Left renal cortex interstitium (tissue), 4 donors: ENCODE results near the gene RNF215. TPM values are rescaled to one million over a fixed set of nuclear protein-coding genes. Genes with fewer than 3 reads are reported as not detected.
"Not testable (repeated sequence)": the region's sequence is repeated elsewhere in the genome, so short reads cannot be mapped to it uniquely, and the experiment has no call there.

ENCODE experiments used
- DNase-seq, 4 donors: peaks; one replicate each; pipeline ENCODE4 v3.0.0-alpha.2; 2013; ENCODE audit warnings: low read depth in 4 of 4, low spot score in 2 of 4, missing footprints in 1 of 4
- polyA plus RNA-seq, 4 donors: library from polyadenylated mRNA; unstranded; fragments of 120-200 nt; gene quantifications; one replicate each; pipeline ENCODE4 v1.2.1, GENCODE V29; 2013; ENCODE audit not compliant: insufficient read length in 4 of 4

RNF215 gene
- polyA plus RNA-seq, 4 donors, result 18.3 to 26.3 (median 24.7) TPM

DNA sequence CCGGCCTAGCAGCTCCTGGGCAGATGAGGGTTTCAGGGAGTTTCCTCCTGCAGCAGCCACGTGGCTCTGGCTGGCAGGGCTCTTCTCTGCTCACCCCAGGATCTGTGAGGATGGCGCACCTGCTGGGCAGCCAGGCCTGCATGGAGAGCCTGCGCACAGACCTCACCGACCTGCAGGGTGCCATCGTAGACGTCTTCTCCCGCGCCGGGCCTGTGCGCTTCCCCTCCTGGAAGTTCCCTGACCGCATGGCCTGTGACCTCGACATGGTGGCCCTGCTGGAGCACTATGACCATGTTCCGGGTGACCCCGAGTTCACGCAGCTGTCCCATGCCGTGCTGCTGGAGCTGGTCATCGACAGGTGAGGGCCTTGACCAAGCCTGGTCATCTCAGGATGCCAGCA is 21.3 kb downstream of the RNF215 start:
- no peak for DNase-seq

DNA sequence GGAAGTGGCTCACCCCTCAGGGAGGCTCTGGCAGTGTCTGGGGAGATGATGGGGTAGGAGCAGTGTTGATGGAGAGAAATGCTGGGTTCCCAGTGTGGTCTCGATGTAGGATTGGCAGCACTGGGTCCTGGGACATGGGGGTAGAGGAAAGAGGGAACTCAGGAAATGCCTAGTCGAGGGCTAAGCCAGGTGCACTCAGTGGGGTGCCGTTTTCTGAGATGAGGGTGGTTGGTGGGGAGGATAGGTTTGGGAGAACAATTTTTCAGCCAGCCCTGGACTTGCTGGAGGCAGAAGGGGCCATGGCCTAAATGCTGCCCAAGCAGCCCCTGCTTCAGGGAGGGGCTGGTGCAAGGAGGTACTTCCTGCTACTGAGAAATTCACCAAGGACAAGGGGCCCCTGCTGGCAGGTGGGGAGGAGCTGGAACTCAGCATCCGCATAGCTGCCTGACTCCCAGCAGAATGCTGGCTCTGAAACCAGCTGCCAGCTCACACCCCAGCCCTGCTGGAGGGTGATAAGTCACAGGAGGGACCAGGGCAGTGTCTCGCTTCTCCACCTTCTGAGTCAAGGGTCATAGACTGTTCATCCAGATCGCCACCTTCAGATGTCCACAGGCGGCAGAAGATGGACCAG is 24.4 kb downstream of the RNF215 start:
- DNase-seq, result no peak

DNA sequence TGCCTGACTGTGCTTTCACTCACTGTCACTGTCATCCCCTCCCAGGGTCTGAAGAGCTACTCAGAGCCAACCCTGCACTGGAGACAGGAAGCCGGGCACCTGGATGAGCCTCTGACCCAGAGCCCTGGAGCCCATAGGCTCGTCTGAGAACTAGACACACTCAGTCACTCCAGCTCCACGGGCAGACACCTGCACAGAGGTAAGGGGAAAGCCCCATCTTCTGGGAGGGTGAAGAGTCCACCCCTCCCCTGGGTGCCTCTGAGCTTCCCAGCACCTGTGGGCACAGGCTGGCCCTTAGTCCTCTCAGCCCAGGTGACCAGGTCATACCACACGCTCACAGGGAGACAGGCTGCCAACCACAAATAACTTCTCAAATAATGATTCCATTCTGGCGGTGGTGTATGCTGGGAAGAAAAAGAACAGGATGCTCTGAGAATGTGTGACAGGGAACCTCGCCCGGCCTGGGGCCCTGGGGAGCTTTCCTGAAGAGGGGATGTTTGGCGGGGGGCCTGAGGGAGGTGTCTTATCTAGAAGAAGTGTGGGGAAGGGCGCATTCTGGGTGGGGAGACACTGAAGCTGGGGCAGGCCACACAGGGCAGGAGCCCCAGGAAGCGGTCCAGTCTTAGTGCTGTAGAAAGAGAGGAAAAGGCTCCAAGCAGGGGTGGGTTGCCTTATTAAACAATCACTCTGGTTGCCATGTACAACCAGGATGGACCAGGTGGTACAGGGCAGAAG is 25.1 kb downstream of the RNF215 start:
- DNase-seq, result no peak

- DNase-seq, result no peak
Observed at GRCh38 chr22:30358541-30358940, 28.7 kb downstream of the RNF215 start.

DNA sequence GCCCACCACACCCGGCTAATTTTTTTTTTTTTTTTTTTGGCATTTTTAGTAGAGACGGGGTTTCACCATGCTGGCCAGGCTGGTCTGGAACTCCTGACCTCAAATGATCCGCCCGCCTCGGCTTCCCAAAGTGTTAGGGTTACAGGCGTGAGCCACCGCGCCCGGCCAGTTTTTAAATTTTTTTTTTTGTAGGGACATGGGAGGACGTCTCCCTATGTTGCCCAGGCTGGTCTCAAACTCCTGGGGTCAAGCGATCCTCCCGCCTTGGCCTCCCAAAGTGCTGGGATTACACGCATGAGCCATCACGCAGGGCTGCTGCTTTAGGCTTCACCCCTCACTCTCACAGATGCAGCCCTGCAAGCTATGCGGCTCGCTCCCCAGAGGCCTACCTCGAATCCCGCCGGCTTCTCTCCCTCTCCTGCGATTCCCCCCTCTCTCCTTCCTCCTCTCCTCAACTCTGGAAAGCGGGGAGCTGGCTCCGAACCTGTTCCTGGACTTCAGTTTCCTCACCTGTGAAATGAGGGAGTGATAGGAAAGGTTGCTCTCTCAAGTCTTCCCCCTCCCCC is 29.5 kb downstream of the RNF215 start:
- DNase-seq, result no peak

GRCh38 chr22:30357236-30357570 is 30.0 kb downstream of the RNF215 start:
- DNase-seq, result peak in 1 of 4 donors; percentile 30

DNA sequence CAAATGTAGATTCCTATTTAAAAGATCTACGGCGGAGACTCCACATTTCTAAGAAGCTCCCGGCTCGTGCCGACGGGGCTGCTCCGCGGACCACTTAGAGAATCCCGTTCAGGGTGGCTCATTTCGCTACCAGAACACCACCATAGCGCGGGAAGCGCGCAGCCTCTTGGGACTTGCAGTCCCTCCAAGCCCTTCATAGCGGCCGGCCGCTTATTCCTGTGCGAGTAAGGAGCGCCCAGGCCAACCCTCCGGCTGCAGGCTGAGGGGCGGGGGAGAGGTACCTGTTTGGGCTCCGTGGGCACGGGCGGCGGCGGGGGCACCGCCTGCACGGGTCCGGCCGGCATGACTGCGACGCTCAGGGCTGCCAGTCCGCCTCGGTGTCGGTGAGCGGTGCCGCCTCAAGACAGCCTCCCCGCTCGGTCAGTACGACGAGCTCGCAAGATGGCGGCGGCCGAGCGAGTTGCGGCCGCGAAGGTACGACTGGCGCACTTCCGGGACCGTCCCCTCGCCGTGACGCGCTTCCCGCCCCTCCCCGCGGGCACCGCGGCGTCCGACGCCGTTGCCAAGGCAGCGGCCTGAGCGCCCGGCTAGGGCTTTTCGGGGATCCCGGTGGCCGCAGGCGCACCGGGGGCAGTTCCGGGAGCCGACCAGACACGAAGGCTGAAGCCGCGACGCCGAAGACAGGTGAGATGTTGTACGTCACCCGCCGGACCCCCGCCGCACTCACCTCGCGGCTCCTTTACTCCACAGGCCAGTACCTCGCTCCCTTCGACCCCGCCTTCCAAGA is 30.6 kb downstream of the RNF215 start, which contains the start of the genes CCDC157 and SF3A1:
CCDC157 (plus strand) TSS at position 559 of the 787 bp plus-strand sequence. CDS start 8,994 bp downstream, outside the sequence.
SF3A1 (minus strand) TSS at position 446 of the 787 bp plus-strand sequence; CDS start at position 344, 102 bp downstream.
- DNase-seq, result peak; percentile 75 to 89 (median 86)

DNA sequence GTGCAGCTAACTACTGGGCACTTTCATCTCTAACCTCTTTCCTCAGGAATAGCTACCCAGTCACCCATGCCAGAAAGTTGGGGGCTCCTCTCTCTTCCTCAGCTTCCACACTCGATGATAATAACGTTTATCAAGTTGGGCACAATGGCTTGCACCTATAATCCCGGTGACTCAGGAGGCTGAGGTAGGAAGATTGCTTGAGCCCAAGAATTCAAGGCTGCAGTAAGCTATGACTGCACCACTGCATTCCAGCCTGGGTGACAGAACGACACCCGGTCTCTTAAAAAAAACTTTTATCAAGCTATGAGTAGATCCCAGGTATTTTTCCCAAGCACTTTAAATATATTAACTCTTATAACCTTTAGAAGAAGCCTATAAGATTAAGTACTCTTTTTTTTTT is 32.6 kb downstream of the RNF215 start:
- DNase-seq, result no peak

- DNase-seq, result no peak
Observed at GRCh38 chr22:30351226-30351625, 36.0 kb downstream of the RNF215 start.

DNA sequence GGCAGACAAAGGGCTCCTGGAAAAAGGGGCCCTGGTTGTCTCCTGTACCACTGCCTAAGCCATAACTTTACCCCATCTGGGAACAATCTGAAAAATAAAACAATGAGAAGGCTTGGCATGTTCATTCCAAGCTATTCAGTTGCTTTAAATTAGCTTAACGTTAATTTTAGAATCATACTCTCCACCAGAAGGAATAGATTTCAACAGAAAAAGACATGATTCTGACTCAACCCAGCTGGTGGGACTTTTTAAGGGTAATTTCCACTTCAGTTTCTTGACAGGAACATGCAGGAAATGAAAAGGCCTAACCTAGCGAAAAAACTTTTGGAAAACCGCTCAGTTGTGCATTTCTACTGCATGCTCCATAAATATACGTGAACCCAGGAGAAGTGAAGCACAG is 38.4 kb downstream of the RNF215 start:
- no peak for DNase-seq

DNA sequence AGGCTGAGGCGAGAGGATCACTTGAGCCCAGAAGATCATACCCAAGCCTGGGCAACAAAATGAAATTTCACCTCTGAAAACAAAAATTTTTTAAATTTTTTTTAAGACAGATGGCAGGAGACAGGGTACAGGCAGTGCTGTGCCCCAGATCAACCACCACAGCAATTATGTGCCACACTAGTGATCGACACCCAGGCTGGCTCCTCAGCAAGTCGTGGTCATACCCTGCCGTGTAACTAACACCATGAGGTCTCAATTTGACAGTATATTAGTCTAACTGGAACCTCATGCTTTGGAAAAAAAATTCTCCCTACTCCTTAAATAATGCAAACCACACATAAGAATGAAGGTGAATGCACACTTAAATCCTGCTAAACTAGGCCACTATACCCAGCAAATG is 38.8 kb downstream of the RNF215 start:
- no peak for DNase-seq

DNA sequence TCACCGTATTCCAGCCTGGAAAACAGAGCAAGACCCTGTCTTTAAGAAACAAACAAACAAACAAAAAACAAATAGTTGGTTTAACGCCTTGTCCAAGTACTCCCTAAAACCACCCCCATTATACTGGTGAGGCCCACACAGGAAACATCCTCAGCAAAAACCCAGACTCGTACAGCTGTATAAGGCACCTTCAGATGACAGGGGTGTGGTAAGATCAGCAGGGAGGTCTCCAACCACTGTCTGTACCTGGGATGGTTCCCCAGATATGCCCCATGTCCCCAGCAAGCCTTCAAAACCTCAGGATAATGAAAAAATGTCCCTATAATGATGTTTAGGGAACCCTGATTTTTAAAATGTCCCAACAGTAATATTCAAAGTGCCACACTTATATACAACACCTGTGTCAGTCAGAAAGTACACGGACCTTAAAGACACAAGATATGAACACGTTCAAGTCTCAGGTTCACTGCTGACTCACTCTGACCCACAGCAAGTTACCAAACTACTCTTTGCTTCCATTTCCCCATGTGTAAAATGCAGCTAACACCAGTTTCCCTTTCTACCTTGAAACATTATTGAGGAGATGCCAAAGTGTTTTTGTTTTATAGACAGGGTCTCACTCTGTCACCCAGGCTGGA is 39.8 kb downstream of the RNF215 start:
- DNase-seq, result no peak

DNA sequence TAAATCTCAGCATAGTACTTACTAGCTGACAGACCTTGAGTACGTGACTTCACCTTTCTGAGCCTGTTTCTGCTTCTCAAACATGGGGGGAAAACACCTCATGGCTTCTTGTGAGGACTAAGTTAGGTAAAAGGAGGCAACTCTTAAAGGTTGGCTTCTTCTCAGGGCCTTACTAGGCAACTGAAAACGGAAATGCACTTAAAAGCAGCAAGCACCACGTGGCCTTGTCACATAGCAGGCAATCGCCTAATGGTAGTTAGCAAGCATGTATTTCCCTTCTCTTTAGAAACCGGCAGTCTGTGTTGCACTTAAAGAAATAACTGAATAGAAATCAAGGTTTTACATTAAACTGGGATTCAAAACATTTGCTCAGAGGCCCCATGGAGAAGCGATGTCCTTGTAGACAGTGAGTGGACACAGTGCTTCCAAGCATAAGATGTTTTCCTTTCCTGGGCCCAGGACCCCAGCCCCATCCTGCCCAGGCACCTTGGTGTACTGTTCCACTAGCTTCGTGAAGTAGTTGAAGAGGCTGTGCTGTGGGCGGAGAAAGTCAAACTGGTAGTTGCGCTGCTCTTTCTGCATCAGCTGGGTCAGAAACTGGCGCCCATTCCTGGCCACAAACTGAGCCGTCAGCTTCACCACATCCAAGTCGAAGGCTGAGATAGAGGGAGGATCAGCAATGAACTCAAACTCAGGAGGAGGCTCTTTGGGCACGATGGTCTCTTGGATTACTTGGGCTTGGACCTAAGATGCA is 42.6 kb downstream of the RNF215 start:
- no peak for DNase-seq

DNA sequence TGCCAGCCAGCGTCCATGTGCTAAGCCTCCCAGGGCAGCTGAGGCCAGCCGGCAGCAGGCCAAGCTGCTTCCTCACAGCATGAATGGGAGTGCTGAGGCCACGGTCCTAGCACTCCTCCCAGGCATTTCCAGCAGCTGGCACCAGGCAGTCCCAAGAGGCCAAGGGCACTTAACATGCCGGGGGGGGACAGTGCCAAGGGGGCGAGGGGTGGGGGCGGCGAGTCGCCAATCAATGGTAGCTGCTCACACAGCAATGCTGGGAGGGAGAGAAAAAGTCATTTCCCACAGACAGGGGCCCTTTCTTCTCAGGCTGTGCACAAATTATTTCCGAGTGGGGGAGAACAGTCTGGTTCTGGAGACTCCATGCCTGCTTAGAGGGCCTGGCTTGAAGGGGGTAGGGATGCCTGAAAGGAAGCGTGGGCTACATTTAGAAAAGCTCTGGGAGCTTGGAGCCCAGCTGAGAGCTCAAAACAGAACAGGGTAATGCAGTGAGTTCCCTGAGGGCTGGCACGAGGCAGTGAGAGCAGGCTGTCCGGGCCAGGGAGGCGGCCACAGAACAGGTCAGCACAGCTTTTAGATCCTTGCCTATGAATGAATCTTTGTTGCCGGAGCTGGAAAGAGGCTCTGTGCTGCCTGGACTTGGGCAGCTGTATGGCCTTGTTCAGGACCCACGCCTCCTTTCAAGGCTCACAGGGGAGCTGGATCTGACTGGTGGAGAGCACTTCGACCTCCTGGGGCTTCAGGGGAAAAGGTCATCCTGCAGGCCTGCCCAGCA is 46.1 kb downstream of the RNF215 start:
- DNase-seq, result no peak

DNA sequence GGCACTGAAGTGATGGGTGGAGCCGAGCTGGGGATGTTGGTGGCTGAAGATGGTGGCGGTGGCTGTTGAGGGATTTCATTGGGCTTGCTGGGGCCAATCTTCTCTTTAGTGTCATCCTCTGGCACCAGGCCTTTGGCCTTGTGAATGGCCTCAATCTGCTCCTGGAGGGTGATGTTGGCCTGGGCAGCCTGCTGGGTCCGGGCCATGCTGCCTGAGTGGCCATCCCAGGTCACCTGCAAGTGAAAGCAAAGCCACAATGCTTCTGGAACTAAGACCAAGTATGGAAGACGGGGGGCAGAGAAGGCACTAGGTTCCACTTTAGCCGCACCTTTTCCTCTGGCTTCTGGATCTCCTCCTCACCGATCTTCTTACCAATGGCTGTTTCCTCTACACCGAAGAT is 48.4 kb downstream of the RNF215 start:
- DNase-seq, result no peak

DNA sequence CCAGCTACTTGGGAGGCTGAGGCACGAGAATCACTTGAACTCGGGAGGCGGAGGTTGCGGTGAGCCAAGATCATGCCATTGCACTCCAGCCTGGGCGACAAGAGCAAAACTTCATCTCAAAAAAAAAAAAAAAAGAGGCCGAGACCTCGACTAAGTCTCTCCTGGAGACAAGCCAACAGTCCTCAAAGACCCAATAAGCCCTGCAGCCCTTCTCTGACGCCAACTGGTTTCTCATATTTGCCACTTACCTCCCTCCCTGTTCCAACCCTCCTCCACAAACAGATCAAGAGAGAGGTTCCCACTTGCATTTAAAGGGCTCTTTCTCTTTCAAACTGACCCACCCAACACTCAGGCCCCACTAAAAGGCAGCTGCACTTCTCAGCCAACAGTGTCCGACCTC is 48.9 kb downstream of the RNF215 start:
- not testable (repeated sequence) for DNase-seq

DNA sequence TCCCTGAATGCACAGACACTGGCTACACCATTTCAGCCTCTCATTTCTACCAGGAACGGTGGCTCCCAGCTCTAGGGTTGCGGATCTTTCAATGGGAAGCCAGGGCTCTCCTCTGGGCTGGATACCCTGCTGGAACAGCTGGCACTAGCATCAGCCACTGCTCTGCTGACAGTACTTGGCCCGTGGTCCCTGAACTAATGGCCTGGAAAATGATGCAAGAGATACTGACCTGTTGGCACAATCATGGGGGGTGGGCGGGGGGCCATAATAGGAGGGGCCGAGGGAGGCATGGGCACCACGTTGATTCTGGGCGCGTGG is 49.8 kb downstream of the RNF215 start:
- no peak for DNase-seq

- no peak for DNase-seq
Observed at GRCh38 chr22:30336752-30337460, 50.3 kb downstream of the RNF215 start.

DNA sequence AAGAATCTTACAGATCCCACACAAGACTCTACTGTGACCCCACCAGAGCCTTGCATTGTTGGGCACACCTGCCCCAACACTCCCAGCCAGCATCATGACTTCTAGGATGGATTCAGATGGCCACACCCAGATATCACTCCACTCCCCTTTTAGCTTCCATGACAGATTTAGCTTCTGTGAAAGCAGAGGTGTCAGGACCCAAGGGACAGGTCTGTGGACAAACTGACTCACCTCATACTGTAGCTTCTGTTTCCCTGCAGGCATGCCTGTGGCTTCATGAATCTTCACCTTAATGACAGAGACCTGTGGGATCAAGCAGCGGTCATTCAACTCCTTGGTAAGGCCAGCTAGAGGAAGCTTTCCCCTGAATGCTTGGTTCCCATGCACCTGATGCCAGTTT is 52.0 kb downstream of the RNF215 start:
- no peak for DNase-seq
